HS-27A (cell line): Measurements from ENCODE around the gene FBXO38.

Experiments
- DNase-seq: peaks from one replicate; pipeline ENCODE4 v3.0.0-alpha.2; 2012; ENCODE audit warnings: low read depth, missing footprints

The FBXO38 gene, protein sequence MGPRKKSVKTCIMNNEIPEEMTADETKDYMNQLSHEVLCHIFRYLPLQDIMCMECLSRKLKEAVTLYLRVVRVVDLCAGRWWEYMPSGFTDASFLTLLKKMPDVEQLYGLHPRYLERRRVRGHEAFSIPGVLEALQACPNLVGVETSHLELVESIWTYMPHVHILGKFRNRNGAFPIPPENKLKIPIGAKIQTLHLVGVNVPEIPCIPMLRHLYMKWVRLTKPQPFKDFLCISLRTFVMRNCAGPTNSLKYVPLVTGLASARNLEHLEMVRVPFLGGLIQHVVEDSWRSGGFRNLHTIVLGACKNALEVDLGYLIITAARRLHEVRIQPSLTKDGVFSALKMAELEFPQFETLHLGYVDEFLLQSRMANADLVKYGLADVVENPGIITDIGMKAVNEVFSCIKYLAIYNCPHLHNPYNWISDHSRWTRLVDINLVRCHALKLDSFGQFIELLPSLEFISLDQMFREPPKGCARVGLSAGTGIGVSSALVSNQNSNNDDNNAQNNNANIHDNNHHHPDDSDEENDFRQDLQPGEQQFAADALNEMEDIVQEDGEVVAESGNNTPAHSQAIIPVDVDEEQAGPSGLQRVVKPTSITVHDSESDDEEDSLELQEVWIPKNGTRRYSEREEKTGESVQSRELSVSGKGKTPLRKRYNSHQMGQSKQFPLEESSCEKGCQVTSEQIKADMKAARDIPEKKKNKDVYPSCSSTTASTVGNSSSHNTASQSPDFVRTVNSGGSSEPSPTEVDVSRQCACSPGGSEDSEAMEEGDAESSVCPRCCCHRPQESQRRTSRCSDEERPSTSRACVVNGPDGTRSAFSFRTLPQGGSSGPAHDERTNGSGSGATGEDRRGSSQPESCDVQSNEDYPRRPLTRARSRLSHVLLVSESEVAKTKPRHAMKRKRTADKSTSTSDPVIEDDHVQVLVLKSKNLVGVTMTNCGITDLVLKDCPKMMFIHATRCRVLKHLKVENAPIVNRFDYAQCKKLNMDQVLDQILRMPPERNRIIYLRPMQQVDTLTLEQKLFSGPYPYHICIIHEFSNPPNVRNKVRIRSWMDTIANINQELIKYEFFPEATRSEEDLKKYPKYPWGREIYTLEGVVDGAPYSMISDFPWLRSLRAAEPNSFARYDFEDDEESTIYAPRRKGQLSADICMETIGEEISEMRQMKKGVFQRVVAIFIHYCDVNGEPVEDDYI

DNA sequence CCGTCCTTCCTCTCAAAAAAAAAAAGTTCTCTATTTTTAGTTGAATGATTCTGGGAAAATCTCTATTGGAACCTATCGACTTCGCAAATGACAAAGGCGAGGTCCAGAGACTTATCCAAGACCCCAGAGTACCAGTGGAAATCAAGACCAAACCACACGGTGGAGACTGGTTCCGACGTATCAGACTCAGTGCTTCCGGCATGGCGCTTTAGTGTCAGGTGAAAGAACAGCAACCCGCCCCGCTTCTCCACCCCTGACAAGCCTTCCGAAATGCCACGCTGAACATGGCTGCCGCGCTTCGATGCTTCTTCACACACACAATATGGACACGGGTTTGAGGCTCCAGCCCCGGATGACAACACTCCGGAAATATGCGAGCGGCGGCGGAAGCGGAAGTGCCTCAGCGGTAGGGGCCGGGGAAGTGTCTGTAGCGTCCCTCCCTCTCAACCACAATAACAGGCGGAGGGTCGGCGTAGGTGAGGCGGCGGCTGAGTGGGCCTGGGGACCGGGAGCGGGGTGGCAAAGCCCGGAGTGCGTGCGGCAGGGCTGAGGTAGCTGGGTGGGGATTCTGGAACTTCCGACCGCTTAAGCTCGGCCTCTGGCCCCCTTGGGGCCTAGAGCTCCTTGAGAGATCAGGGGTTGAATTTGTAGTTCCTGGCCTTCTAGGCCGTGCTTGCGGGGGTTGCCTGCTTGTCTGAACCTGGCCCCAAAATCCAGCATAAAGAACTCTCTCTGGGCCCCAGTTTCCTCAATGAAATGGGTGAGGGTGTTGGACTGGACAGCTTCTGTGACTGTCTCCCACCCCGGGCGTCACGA is at the start of gene FBXO38:
Gene FBXO38, plus strand, starts transcription at position 395 of the 816 bp plus-strand sequence. CDS start 10,819 bp downstream, outside the sequence.
- DNase-seq: peak; percentile 77

DNA sequence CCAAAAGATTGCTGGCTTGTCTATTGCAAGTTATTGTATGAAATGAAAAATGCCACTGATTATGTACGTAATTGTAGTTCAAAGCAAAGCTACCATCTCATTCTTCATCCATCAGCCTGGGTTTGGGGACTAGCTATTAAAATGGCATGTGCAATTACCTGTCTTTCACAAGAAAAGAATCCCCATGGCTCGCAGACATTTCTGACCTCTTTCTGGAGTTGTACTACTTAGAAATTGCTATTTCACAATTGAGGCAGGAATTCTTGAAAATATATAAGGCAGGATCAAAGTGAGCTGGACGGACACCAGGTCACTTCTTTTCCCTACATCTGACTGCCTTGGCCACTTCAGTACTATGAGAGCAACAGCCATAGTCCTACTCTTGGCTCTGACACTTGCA is 48.5 kb upstream of the FBXO38 start, which contains the start of gene SPINK9:
Gene SPINK9, plus strand, starts transcription at position 301 of the 400 bp plus-strand sequence. Its CDS starts 55 bp downstream, at position 356.
- no peak for DNase-seq

GRCh38 chr5:148336704-148337435 is 46.9 kb upstream of the FBXO38 start:
- DNase-seq: no peak

GRCh38 chr5:148342371-148343045 is 41.2 kb upstream of the FBXO38 start:
- DNase-seq: no peak

DNA sequence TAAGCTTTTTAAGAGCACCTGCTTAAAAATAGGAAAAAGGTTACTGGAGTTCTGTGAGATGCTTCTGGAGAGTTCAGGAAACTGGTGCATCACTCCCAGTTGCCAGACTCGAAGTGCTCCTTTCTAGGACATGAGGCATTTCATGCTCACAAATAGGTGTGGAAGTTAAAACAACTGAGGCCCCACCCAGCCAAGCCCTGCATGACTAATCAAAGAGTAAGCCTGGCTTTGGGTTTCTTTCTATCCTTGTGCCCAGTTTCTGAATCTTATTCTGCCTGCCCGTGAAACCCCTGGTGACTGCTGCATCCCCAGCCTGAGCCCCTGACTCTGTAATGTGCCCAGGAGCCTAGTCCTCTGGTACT is 40.7 kb upstream of the FBXO38 start:
- DNase-seq: no peak

GRCh38 chr5:148343603-148344487 is 39.9 kb upstream of the FBXO38 start:
- DNase-seq: no peak

DNA sequence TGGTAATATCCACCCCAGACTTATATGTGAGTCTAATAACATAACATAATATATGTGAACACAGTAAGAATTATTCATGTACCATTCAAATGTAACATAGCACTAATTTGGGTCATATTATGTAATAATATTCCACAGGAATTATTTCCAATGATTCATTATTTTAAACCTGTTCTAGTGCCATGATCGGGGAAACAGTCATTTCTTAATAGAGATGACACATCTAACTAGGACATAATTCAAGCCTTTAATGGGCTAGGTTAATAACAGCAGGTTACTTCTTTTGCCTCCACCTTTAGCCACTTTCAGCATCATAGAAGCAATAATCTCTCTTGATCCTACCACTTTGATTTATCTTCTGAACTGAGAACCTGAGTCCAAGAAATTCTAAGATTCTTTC is 36.1 kb upstream of the FBXO38 start:
- no peak for DNase-seq

- no peak for DNase-seq
Observed at GRCh38 chr5:148352696-148353095, 31.1 kb upstream of the FBXO38 start.

- DNase-seq: no peak
Observed at GRCh38 chr5:148353634-148354033, 30.1 kb upstream of the FBXO38 start.

- DNase-seq: no peak
Observed at GRCh38 chr5:148364343-148364742, 19.4 kb upstream of the FBXO38 start.

GRCh38 chr5:148368299-148368698 is 15.5 kb upstream of the FBXO38 start:
- no peak for DNase-seq

- no peak for DNase-seq
Observed at GRCh38 chr5:148372166-148372725, 11.5 kb upstream of the FBXO38 start.

GRCh38 chr5:148372893-148373292 is 10.9 kb upstream of the FBXO38 start:
- no peak for DNase-seq

DNA sequence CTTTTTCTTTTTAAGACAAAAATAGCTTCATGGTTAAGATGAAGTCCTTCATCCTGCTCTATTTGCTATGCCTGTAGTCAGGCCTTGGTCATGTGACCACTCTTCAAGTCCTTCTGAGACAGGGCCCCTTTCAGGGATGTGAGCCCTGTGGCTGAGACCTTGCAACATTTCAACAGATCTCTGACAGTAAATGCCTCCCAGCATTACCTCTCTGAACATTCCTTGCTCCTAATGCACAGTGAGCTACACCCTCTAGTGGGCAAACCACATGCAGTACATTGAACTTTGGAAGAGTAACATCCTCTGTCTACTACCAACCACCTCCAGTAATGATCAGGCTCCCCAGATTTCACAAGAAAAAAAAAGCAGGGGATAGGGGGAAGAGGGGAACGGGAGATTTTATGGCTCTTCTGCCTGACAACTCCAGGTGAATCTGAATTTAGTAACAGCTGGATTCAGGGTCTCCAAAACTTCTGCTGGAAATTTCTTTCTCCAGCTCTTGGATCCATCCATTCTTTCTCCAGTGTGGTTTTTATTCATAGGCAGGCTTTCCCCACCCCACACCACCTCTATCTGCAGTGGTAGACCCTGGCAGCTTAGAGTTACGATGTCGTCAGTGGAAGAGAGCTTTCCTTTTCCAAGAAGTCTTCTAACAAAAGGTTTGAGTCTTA is 8.9 kb upstream of the FBXO38 start:
- DNase-seq: no peak

DNA sequence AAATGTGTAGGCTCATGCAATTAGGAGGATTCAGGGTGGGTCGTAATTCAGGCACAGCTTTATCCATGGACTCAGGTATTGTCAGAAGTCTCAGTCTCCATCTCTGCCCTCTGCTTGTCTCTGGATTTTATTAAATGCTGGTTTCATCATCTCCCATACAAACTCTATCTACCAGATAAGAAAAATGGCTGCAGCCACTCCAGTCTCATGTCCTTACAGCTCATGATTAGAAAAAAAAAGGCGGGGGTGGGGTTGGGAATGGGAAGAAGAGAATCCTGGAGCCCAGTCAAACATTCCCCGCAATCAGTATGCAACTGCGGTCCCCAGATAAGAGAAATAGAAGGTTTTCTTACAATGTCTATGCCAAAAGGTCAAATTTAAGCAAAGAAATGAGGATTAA is 7.6 kb upstream of the FBXO38 start:
- DNase-seq: no peak

- no peak for DNase-seq
Observed at GRCh38 chr5:148378670-148379069, 5.1 kb upstream of the FBXO38 start.

DNA sequence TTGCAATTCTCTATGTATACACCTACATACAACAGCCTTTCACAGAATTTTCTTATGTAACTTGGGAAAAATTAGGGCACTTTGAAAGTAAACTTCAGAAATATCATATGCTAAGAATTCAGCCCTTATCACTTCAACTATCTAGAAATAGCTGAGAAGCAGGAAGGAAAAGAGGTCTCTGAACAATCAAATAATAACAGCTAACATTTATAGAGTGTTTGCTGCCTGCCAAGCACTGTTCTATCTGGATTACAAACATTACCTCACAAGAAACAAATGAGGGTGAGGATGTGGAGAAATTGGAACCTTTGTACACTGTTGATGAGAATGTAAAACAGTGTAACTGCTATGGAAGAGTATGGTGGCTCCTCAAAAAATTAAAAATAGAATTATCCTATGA is 4.4 kb upstream of the FBXO38 start:
- no peak for DNase-seq

DNA sequence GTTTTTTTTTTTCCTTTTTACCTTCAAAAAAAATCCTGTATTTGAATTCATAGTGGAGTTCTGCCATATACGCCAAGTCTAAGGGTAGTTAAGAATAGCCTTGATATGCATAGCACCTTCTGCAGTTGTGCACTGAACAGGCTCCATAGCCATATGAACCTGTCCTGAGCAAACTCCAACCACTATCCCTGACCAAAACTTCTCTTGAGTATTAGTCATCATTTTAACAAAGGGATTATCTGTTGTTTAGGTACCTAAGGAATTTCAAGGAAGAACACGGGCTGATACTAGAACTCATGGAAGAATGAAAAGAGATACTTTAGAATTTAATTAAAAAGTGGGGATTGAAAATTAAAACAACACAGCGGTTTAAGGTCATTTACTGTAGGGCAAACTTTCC is 1.9 kb upstream of the FBXO38 start:
- DNase-seq: no peak
